Activated B cell treated with CpG ODN at 0.5 μM for 24 hours (primary cell): Measurements from ENCODE around the gene CRIP2. TPM values are rescaled to one million over a fixed set of nuclear protein-coding genes. Genes with fewer than 3 reads are reported as not detected.
A peak's percentile ranks its signal among the peaks of the same experiment; 100 is the strongest.

Experiments used
- ATAC-seq: fragments of 200-7000 bp; cut with Tn5 transposase; one replicate; pipeline ENCODE4 v1.10.0; 2021; ENCODE audit warnings: low read depth, mild to moderate bottlenecking, moderate library complexity
- CTCF ChIA-PET: fragments of 350-600 bp; sonication (Branson Sonifier 250); formaldehyde crosslinking; loops from one replicate; lab custom pipeline; 2021; ENCODE audit warnings: antibody characterized with exemption; lab: Charles Lee
- POLR2A ChIA-PET: fragments of 350-600 bp; sonication (Branson Sonifier 250); formaldehyde crosslinking; loops from one replicate; lab custom pipeline; 2021; ENCODE audit warnings: antibody characterized with exemption; lab: Charles Lee
- DNase-seq: peaks from one replicate; pipeline ENCODE4 v3.0.0; 2022
- H3K27ac Mint-ChIP-seq: one replicate; pipeline ENCODE4 v1.8.0; 2020; ENCODE audit warnings: mixed read lengths
- H3K27me3 Mint-ChIP-seq: one replicate; pipeline ENCODE4 v1.8.0; 2021; ENCODE audit warnings: mixed read lengths
- H3K36me3 Mint-ChIP-seq: one replicate; pipeline ENCODE4 v1.8.0; 2021; ENCODE audit warnings: low read depth, mixed read lengths
- H3K4me1 Mint-ChIP-seq: one replicate; pipeline ENCODE4 v1.8.0; 2021; ENCODE audit warnings: mixed read lengths
- H3K4me3 Mint-ChIP-seq: one replicate; pipeline ENCODE4 v1.8.0; 2020; ENCODE audit warnings: mild to moderate bottlenecking, mixed read lengths
- H3K9me3 Mint-ChIP-seq: one replicate; pipeline ENCODE4 v1.8.0; 2020; ENCODE audit warnings: mixed read lengths
- CTCF ChIP-seq: fragments of 200-600 bp; IDR thresholded peaks from one replicate; pipeline ENCODE4 v1.8.0; 2022; ENCODE audit warnings: antibody characterized with exemption, mild to moderate bottlenecking
- intact Hi-C: fragments of 100-400 bp; cut with micrococcal nuclease; formaldehyde crosslinking; loops from one replicate; pipeline ENCODE4 v1.15.1; 2024
- total RNA-seq: library from RNA; stranded (reverse); gene quantifications from 2 replicates; pipeline ENCODE4 v1.2.3, GENCODE V29; 2022

The CRIP2 gene
- total RNA-seq, 1 donor from 2014 or later, result 3.0 TPM

GRCh38 chr14:105447651-105448640 is 26.7 kb upstream of the CRIP2 start:
- Mint-ChIP-seq H3K4me1 (no peaks in the 10 kb centered on the region), H3K4me3 (no peak overlapping the region), H3K27me3 (no peaks in the 10 kb centered on the region), H3K9me3 (no peaks in the 10 kb centered on the region), H3K27ac (no peak overlapping the region), H3K36me3 (peaks cover 26% of the 10 kb centered on the region)
- no peak for TF ChIP-seq CTCF
- CTCF ChIA-PET, result interaction anchor here (1.3 to 2.7 kb wide), 4 partner anchors 33 to 80 kb away, joined by 3 to 18 read pairs (median 4); no protein-coding TSS in a partner anchor
- DNase-seq, result no peak
- ATAC-seq, result no peak
- POLR2A ChIA-PET, result interaction anchor here (0.7 kb wide), 1 partner anchor 50 kb away, joined by 3 read pairs; no protein-coding TSS in a partner anchor
- intact Hi-C loops, result loop anchor here (1.0 kb wide), 3 partner anchors 41 to 80 kb away; no protein-coding TSS in a partner anchor

- Mint-ChIP-seq H3K4me1 (no peaks in the 10 kb centered on the region), H3K4me3 (no peak overlapping the region), H3K9me3 (no peaks in the 10 kb centered on the region), H3K27ac (no peak overlapping the region), H3K27me3 (no peaks in the 10 kb centered on the region), H3K36me3 (peaks cover 25% of the 10 kb centered on the region)
- ATAC-seq, result peak; percentile 97
- intact Hi-C loops, result loop anchor here (1.0 kb wide), 3 partner anchors 41 to 80 kb away; no protein-coding TSS in a partner anchor
- POLR2A ChIA-PET, result interaction anchor here (0.7 kb wide), 1 partner anchor 51 kb away, joined by 3 read pairs; no protein-coding TSS in a partner anchor
- CTCF ChIA-PET, result interaction anchor here (1.3 to 2.7 kb wide), 4 partner anchors 32 to 80 kb away, joined by 3 to 18 read pairs (median 4); no protein-coding TSS in a partner anchor
- DNase-seq, result peak; percentile 63
- TF ChIP-seq CTCF, result peak; percentile 20
Observed at GRCh38 chr14:105448706-105449111, 25.9 kb upstream of the CRIP2 start.

- H3K4me3 Mint-ChIP-seq, result no peak overlapping the region
- intact Hi-C loops, result no loop called here
- H3K27me3 Mint-ChIP-seq, result no peaks in the 10 kb centered on the region
- H3K27ac Mint-ChIP-seq, result no peak overlapping the region
- CTCF ChIA-PET, result no interaction called here
- peaks cover 25% of the 10 kb centered on the region for H3K36me3 Mint-ChIP-seq
- POLR2A ChIA-PET, result no interaction called here
- DNase-seq (no peak), ATAC-seq (no peak)
- H3K4me1 Mint-ChIP-seq, result no peaks in the 10 kb centered on the region
- no peaks in the 10 kb centered on the region for H3K9me3 Mint-ChIP-seq
- TF ChIP-seq CTCF, result no peak
Observed at GRCh38 chr14:105449276-105450122, 25.1 kb upstream of the CRIP2 start.

GRCh38 chr14:105450123-105450505 is 24.5 kb upstream of the CRIP2 start:
- CTCF ChIA-PET, result no interaction called here
- H3K4me1 Mint-ChIP-seq, result no peaks in the 10 kb centered on the region
- peaks cover 27% of the 10 kb centered on the region for H3K36me3 Mint-ChIP-seq
- DNase-seq (no peak), ATAC-seq (no peak)
- H3K27ac Mint-ChIP-seq, result no peak overlapping the region
- no peak overlapping the region for H3K4me3 Mint-ChIP-seq
- no peaks in the 10 kb centered on the region for H3K9me3 Mint-ChIP-seq
- intact Hi-C loops, result no loop called here
- POLR2A ChIA-PET, result no interaction called here
- TF ChIP-seq CTCF, result no peak
- no peaks in the 10 kb centered on the region for H3K27me3 Mint-ChIP-seq
